GOT3 (cell line): ENCODE measurements around the gene GOLIM4.

Source experiments
- DNase-seq: peaks from one replicate; lab custom pipeline; 2025; ENCODE audit warnings: mixed read lengths; lab: John Stamatoyannopoulos, UW

GOLIM4 gene

DNA sequence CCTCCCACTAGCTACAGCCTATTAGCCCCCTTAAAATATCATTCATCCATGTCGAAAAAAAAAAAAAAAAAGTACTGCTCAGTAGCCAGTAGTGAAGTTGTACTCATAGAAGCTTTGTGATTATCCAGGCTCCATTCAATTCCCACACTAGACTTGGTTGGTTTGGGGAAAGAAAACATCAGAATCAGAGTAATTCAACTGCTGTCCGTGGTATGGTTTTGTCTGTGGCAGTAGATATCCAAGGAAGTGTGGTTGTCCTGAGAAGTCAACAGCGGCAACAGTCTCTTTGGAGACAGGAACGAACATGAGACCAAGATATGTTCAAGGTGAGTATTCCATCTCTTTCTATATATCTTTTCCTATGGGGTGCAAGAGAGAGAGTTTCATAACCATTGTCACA is 99.2 kb downstream of the GOLIM4 start:
- DNase-seq: no peak

DNA sequence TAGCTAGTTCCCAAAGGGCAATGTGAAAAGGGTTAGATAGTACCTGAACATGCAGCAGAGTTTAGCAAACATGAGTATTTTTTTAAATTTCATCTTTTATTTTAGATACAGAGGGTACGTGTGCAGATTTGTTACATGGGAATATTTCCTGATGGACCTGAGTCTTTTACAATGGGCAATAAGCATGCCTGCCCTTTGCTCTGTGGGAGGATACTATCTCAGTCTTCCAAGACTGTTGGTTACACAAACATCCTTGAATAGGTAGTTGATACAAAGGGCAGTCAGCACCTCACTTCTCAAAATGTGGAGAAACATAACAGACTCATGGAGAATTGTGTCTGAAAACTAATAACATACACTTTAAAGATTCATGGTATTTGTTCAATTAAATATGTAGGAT is 103.3 kb downstream of the GOLIM4 start:
- no peak for DNase-seq

DNA sequence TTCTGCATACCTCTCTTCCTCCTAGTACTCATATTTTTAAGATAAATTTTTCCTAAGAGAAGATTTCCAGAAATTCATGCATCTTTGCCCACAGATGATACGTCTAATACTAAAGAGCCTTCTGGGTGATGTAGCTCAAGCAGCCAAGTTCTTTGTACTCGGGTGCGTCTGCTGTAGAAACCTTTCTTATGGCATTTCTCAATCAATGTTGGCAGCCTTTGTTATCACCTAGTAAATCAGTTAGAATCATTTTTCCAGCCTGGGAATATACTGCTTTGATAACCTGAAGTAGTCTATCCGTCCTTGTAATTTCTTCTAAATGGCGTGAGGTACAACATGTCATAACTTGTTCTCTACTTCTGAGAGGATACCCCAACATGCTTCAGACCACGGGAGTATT is 104.5 kb downstream of the GOLIM4 start:
- no peak for DNase-seq

DNA sequence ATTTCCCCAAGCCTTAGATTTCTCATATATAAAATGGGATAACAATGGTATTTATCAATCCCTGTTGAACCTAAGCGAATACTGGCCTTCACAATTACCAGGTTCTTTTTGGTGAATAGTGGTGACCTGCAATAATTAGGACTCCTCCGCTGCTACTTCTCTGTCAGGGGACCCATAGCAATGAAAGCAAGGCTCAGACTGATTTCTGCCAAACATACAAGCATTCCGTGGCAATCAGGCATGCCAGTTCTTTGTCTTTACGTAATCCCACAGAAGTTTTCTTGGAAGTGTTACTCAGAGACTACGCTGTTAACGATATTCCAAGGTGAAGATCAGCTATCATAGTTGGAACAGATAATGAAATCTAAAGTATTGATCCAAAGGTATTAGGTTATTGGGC is 105.7 kb downstream of the GOLIM4 start:
- DNase-seq: no peak

DNA sequence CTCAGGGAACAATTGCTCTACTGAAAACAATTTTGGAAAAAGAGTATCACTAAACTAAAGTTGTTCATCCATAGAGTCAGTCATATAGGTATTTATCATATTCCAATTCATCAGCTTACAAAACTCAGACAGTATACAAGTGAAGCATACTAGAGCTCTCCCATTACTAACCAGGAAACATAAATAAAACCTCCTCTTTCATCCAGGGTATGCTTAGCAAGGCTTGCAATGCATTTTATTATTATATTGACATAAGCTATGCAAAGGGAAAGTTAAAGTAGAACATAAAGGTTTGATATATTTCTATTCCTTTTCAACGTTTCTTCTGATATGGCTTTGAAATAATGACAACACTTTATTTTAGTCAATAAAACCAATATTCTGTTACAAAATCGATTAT is 106.7 kb downstream of the GOLIM4 start:
- no peak for DNase-seq

DNA sequence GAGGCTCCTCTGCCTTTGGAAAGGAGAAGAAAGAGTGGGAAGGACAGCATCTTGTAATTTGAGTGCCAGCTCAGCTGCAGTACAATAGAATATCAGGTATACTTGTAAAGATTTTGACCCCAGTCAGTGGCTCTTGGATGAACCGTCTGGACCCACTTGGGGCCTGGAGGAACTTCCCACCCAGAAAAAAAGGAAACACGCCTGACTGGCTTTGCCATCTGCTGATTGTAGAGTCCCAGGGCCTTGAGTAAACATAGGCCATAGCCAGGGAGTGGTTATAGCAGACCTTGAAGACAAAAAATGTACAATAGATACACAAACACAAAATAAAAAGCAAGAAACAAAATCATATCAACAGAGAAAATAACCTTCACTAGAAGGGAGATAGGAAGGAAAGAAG is 112.1 kb downstream of the GOLIM4 start:
- no peak for DNase-seq

DNA sequence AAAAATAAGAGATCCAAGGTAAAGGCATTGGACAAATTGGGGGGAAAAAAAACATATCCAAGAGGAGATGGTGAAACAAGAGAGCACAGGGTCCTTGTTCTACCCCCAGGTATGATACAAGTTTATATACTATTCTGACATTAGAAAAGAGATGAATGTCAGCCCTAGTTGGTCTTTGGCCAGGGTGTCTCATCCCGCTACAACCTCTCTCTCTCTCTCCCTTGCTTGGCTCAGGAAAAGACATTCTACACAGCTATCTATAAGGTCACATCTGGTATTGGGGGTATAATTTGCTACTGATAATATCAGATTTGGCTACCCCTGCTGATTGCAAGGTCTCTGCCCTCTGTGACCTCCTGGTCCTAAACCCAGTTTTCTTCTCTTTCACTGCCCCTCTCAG is 117.2 kb downstream of the GOLIM4 start:
- DNase-seq: no peak

DNA sequence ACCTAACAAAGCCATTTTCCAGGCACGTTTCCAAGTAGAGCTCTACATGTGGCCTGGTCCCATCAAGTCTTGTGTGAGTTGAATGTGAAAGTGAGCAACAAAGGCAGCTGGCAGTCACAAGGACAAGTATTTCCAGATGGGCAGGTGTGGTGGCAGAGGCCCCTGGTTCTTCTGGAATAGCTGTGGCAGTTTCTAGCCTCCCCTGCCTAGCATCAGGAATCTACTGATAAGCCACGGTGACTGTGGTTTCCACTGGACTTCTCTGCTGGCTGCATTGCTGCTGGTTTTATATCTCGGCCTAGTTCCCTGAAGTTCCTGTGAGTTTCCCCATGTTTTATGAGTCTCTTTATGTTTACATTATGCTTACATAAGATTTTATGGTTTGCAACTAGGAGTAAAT is 117.7 kb downstream of the GOLIM4 start:
- DNase-seq: no peak

DNA sequence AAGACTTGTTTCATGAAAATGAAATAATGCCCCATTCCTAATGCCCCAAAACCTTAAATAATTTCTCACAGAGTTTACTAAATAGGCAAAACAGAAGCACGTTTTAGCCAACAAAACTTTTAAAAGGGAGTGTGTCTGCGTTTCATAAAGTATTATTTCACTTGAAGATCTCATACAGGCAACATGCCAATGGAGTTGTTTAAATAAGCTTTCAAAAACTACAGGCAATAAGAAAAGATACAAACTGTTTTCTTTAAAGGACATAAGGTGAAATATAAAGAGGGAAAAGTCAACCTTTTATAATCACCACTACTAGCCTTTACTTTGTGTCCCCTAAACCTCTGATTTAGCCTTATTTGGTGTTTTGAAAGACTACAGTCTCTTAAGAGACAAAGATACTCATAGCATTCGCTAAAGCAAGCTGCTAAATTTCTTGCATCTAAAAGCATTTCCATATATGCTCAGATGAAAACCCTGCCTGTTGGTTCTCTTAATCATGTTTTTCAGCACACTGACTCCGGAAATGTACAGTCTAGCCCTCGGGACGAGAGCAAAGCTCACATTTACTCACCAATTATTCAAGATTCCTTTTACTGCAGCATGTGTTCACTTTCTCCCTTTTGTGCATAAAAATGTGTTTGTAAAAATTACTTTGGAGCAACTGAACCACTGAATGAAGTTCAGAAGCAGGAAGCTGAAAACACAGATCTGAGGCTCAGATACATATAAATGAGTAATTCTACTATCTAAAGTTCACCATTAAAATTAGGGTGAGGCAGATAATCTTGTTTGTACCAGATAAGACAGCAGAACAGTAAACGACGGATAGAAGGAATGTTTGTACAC is 119.0 kb downstream of the GOLIM4 start:
- no peak for DNase-seq

DNA sequence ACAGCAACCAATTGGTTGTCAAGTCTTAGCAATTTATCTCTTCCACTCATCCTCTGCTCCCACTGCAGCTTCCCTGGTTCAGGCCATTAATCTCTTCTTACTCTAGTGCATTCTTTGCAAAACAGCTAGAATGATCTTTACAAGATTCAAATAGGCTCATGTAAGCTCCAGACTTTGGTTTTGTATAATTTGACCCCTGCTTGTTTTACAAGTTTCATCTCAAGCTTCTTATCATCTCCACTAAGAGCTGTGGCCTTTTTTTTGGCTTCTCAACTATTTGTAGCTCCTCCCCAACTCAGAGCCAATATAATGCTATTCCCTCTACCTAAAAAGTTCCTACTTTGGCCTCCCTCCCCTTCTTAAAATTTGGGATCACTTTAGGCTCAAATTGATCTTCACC is 121.8 kb downstream of the GOLIM4 start:
- DNase-seq: no peak

DNA sequence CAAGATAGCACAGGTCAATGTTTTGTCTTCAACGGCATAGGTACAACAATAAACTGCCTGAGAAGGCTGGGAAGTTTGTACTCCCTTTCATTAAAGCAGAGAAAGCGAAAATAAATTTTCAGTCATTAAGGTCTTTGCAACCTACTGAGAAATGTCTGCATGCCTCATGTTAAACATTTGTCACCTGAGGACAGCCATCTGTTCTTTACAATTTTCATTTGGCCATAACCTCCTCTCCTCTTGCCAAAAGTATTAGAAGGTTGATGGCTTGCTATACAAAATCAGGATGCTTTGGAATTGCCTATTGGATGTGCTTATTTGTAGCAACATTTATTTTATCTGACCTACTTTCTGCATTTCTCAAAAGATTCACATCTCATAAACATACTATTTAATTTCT is 122.7 kb downstream of the GOLIM4 start:
- no peak for DNase-seq

DNA sequence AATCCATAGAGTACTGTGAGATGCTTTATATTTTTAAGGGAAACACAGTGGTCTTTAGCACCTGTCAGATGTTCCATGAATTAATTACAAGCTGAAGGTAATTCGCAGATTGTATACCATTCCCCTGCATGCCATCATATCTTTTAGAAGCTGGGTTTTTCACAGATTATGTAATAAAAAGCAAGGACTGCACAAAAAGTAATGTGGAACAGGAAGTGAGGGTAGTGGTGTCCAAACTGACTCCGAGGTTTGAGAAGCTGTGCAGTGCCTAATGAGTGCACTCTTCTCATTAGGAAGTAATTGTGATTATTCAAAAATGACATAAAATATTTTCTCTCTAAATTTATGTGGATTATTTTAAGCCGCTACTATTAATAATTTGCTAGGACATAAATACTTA is 123.2 kb downstream of the GOLIM4 start:
- DNase-seq: no peak

DNA sequence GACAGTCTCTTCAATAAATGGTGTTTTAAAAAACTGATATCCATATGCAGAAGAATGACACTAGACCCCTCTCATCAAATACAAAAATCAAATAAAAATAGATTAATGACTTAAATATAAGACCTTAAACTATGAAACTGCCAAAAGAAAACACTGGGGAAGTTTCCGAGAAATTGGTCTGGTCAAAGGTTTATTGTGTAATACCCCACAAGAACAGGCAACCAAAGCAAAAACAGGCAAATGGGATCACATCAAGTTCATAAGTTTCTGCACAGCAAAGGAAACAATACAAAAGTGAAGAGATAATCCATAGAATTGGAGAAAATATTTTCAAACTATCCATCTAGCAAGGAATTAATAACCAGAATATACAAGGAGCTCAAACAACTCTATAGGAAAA is 126.2 kb downstream of the GOLIM4 start:
- no peak for DNase-seq

DNA sequence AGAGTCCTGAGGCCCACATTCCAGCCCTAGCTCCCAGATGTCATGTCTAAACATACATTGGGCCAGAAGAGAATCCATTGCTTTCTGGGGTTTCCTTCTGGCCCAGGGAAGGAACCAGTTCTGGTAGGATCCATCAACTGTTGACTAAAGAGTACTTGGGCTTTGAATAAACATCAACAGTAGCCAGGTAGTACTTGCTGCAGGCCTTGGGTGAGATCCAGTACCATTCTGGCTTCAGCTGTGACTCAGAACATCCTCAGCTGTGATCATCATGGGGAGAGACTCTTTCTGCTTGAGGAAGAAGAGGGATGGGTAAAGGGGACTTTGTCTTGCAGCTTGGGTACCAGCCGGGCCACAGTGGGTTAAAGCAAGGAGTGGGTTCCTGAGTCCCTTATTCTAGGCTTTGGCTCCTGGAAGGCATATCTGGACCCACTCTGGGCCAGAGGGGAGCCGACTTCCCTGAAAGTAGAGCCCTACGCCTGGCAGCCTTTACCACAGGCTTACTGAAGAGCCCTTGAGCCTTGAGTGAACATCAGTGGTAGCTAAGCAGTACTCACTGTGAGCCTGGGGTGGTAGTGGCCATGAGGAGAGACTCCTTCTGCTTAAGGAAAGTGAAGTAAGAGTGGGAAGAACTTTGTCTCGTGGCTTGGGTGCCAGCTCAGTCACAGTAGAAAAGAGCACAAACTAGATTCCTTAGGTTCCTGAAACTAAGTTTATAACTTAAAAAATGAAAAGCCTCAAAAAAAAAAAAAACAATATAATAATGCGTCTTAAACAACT is 128.3 kb downstream of the GOLIM4 start:
- no peak for DNase-seq
